Measurements from ENCODE around the gene FGF4. TPM values are rescaled to one million over a fixed set of nuclear protein-coding genes. Genes with fewer than 3 reads are reported as not detected.

Gene FGF4
- total RNA-seq, 1 experiment from 2014 or later = not detected

DNA sequence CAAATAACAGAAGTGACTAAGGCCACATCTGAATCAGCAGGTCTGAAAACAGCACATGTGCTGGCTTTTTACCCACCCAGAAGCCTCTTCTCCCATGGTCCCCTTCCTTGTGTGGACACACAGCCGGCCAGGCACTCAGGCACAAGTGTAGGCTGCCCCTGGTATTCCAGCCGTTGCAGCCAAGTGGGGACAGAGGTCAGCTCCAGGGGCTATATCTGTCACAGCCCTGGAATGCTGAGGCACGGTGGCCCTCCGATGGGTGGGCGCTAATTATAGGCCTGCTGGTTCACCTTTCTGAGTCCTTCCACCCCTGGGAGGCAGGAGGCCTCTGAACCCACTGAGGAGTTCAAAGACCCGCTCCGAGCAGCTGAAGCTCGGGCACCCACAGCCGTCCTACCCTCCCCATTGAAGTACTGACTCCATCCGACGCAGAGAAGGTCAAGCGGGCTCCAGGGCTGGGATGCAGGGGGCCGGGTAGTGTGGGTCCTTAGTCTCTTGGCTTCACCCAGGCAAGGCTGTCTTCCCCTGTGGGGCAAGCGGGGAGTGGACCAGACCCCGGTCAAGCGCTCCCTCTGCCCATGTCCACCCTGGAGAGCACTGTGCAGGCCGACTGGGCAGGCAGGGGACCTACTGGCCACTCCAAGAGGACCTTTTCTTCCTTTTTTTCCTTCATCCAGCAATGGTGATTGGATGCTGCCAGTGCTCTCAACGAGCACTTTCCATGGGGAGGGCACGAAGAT, 29.8 kb upstream of the FGF4 start:
- peaks cover 30% of the 10 kb centered on the region for H3K27me3 Mint-ChIP-seq (ENCODE audit: unreplicated experiment)
- H3K36me3 Mint-ChIP-seq (ENCODE audit: insufficient read depth, unreplicated experiment) = peaks cover 7% of the 10 kb centered on the region
- no peaks in the 10 kb centered on the region for H3K9me3 Mint-ChIP-seq (ENCODE audit: low read depth, unreplicated experiment)
- H3K27ac Mint-ChIP-seq (ENCODE audit: unreplicated experiment) = no peak overlapping the region
- intact Hi-C loops (cut with micrococcal nuclease; ENCODE audit: unreplicated experiment) = no loop called here
- H3K4me1 Mint-ChIP-seq (ENCODE audit: low read depth, unreplicated experiment) = no peaks in the 10 kb centered on the region
- no TSS peak for BruUV-seq (replicated peaks)
- TF ChIP-seq, protein P1, sequence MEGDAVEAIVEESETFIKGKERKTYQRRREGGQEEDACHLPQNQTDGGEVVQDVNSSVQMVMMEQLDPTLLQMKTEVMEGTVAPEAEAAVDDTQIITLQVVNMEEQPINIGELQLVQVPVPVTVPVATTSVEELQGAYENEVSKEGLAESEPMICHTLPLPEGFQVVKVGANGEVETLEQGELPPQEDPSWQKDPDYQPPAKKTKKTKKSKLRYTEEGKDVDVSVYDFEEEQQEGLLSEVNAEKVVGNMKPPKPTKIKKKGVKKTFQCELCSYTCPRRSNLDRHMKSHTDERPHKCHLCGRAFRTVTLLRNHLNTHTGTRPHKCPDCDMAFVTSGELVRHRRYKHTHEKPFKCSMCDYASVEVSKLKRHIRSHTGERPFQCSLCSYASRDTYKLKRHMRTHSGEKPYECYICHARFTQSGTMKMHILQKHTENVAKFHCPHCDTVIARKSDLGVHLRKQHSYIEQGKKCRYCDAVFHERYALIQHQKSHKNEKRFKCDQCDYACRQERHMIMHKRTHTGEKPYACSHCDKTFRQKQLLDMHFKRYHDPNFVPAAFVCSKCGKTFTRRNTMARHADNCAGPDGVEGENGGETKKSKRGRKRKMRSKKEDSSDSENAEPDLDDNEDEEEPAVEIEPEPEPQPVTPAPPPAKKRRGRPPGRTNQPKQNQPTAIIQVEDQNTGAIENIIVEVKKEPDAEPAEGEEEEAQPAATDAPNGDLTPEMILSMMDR (IDR thresholded peaks at IDR 0.05; ENCODE audit: unreplicated experiment) = no peak
- H3K4me3 Mint-ChIP-seq (ENCODE audit: low read depth, unreplicated experiment) = no peak overlapping the region
- DNase-seq = no peak
- CTCF ChIA-PET = interaction anchor here (0.6 kb wide), 1 partner anchor 113 kb away, joined by 4 read pairs; no protein-coding TSS in a partner anchor

DNA sequence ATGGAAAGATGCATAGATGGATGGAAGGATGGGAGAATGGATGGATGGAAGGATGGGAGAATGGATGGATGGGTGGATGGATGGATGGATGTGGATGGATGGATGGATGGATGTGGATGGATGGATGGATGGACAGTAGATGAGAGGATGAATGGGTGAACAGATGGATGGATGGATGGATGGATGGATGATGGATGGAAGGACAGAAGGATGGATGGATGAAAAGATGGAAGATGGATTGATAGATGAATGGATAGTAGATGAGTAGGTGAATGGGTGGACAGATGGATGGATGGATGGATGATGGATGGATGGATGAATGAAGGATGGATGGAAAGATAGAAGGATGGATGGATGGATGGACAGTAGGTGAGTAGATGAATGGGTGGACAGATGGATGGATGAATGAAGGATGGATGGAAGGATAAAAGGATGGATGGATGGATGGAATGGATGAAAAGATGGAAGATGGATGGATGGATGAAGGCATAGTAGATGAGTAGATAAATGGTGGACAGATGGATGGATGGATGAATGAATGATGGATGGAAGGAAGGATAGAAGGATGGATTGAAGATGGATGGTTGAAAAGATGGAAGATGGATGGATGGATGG, 28.6 kb upstream of the FGF4 start:
- intact Hi-C loops (cut with micrococcal nuclease; ENCODE audit: unreplicated experiment) = no loop called here
- CTCF ChIA-PET = no interaction called here
- no peaks in the 10 kb centered on the region for H3K4me1 Mint-ChIP-seq (ENCODE audit: low read depth, unreplicated experiment)
- peaks cover 7% of the 10 kb centered on the region for H3K36me3 Mint-ChIP-seq (ENCODE audit: insufficient read depth, unreplicated experiment)
- no peak overlapping the region for H3K27ac Mint-ChIP-seq (ENCODE audit: unreplicated experiment)
- H3K9me3 Mint-ChIP-seq (ENCODE audit: low read depth, unreplicated experiment) = no peaks in the 10 kb centered on the region
- DNase-seq = no peak
- peaks cover 18% of the 10 kb centered on the region for H3K27me3 Mint-ChIP-seq (ENCODE audit: unreplicated experiment)
- TF ChIP-seq, protein P1 (IDR thresholded peaks at IDR 0.05; ENCODE audit: unreplicated experiment) = no peak
- BruUV-seq (replicated peaks) = no TSS peak
- no peak overlapping the region for H3K4me3 Mint-ChIP-seq (ENCODE audit: low read depth, unreplicated experiment)

- peaks cover 7% of the 10 kb centered on the region for H3K36me3 Mint-ChIP-seq (ENCODE audit: insufficient read depth, unreplicated experiment)
Observed at GRCh38 chr11:69803022-69803421, 27.9 kb upstream of the FGF4 start.

GRCh38 chr11:69802590-69802989, 27.4 kb upstream of the FGF4 start:
- H3K4me1 Mint-ChIP-seq (ENCODE audit: low read depth, unreplicated experiment) = no peaks in the 10 kb centered on the region
- TF ChIP-seq, protein P1 (IDR thresholded peaks at IDR 0.05; ENCODE audit: unreplicated experiment) = no peak
- intact Hi-C loops (cut with micrococcal nuclease; ENCODE audit: unreplicated experiment) = no loop called here

More at GRCh38 chr11:69803022-69803421, 27.9 kb upstream of the FGF4 start:
- Mint-ChIP-seq H3K9me3 (ENCODE audit: low read depth, unreplicated experiment) (no peaks in the 10 kb centered on the region), H3K4me3 (ENCODE audit: low read depth, unreplicated experiment) (no peak overlapping the region), H3K4me1 (ENCODE audit: low read depth, unreplicated experiment) (no peaks in the 10 kb centered on the region), H3K27me3 (ENCODE audit: unreplicated experiment) (peaks cover 14% of the 10 kb centered on the region), H3K27ac (ENCODE audit: unreplicated experiment) (no peak overlapping the region)
- CTCF ChIA-PET = interaction anchor here (0.6 kb wide), 1 partner anchor 1318 kb away, joined by 4 read pairs; no protein-coding TSS in a partner anchor
- DNase-seq = no peak
- no TSS peak for BruUV-seq (replicated peaks)
- TF ChIP-seq, protein P1 (IDR thresholded peaks at IDR 0.05; ENCODE audit: unreplicated experiment) = no peak
- intact Hi-C loops (cut with micrococcal nuclease; ENCODE audit: unreplicated experiment) = no loop called here

More at GRCh38 chr11:69802590-69802989, 27.4 kb upstream of the FGF4 start:
- DNase-seq = no peak
- Mint-ChIP-seq H3K36me3 (ENCODE audit: insufficient read depth, unreplicated experiment) (peaks cover 7% of the 10 kb centered on the region), H3K9me3 (ENCODE audit: low read depth, unreplicated experiment) (no peaks in the 10 kb centered on the region), H3K4me3 (ENCODE audit: low read depth, unreplicated experiment) (no peak overlapping the region), H3K27me3 (ENCODE audit: unreplicated experiment) (peaks cover 10% of the 10 kb centered on the region), H3K27ac (ENCODE audit: unreplicated experiment) (no peak overlapping the region)
- CTCF ChIA-PET = interaction anchor here (0.6 kb wide), 1 partner anchor 1317 kb away, joined by 4 read pairs; no protein-coding TSS in a partner anchor
- no TSS peak for BruUV-seq (replicated peaks)
